CD4-positive, alpha-beta T cell treated with Interleukin-4 for 1 hour (primary cell): ENCODE measurements around the gene TAS1R3.

Experiments
- DNase-seq, 2 donors: peaks; one replicate each; pipeline ENCODE4 v3.0.0-alpha.2; 2020 to 2022

The TAS1R3 gene

DNA sequence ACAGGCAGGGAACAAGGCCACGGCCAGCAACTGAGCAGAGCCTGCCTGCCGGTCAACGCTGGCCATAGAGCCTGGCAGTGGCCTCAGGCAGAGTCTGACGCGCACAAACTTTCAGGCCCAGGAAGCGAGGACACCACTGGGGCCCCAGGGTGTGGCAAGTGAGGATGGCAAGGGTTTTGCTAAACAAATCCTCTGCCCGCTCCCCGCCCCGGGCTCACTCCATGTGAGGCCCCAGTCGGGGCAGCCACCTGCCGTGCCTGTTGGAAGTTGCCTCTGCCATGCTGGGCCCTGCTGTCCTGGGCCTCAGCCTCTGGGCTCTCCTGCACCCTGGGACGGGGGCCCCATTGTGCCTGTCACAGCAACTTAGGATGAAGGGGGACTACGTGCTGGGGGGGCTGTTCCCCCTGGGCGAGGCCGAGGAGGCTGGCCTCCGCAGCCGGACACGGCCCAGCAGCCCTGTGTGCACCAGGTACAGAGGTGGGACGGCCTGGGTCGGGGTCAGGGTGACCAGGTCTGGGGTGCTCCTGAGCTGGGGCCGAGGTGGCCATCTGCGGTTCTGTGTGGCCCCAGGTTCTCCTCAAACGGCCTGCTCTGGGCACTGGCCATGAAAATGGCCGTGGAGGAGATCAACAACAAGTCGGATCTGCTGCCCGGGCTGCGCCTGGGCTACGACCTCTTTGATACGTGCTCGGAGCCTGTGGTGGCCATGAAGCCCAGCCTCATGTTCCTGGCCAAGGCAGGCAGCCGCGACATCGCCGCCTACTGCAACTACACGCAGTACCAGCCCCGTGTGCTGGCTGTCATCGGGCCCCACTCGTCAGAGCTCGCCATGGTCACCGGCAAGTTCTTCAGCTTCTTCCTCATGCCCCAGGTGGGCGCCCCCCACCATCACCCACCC lies at the start of gene TAS1R3:
Gene TAS1R3 (plus strand): TSS at position 213 of the 898 bp plus-strand sequence. CDS start 66 bp downstream, at position 279.
- no peak for DNase-seq

DNA sequence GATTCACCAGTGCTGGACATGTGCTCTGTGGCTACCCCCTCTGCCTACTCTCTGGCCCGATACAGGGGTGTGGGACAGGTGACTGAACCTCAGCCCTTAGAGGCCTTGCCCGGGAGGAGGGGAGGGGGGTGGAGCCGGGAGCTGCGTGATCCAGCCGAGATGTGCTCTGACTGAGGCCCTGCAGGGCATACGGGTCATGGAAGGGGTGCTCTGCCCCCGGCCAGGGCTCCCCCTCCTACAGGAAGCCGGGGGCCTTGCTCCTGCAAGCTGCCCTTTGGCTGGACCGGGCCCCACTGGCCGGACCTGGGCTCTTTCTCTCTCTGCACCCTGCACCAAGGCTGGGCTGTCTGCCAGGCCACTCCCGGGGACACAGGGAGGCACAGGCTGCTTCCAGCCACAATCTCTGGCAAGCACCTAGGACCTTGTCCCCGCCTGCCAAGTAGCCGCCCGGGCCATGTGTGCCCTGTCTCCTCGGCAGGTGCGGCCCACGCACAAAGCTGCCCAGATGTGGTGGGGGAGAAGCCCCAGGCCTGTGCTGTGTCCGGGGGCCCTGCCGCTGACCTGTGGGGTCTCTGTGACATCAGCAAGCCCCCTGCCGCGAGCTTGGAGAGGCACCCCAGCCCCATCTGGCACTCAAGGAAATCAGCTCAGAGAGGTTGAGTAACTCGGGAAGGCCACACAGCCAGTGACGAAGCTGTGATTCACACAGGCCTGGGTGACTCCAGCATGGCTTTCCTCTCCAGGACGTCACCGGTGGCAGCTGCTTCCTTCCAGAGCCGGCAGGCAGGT lies 49.4 kb upstream of the TAS1R3 start:
- DNase-seq, result no peak

DNA sequence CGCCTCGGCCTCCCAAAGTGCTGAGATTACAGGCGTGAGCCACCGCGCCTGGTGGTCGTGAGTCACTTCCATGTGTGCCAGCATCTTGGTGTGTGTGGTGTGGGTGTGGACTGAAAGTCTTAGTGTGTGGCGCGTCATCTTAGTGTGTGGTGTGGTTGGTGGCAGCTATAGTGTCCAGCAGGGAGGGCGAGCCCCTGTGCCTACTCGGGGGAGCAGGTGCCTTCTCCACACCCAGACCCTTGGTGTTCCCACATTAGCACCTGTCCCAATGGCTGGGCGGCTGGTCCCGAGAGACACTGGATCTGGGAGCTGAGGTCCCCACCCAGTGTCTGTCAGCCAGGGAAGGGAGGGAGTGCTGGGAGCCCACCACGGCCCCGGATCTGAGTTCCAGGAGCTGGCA lies 48.1 kb upstream of the TAS1R3 start:
- no peak for DNase-seq

- DNase-seq, result no peak
These were observed 47.3 kb upstream of the TAS1R3 start for GRCh38 chr1:1283821-1284220.

DNA sequence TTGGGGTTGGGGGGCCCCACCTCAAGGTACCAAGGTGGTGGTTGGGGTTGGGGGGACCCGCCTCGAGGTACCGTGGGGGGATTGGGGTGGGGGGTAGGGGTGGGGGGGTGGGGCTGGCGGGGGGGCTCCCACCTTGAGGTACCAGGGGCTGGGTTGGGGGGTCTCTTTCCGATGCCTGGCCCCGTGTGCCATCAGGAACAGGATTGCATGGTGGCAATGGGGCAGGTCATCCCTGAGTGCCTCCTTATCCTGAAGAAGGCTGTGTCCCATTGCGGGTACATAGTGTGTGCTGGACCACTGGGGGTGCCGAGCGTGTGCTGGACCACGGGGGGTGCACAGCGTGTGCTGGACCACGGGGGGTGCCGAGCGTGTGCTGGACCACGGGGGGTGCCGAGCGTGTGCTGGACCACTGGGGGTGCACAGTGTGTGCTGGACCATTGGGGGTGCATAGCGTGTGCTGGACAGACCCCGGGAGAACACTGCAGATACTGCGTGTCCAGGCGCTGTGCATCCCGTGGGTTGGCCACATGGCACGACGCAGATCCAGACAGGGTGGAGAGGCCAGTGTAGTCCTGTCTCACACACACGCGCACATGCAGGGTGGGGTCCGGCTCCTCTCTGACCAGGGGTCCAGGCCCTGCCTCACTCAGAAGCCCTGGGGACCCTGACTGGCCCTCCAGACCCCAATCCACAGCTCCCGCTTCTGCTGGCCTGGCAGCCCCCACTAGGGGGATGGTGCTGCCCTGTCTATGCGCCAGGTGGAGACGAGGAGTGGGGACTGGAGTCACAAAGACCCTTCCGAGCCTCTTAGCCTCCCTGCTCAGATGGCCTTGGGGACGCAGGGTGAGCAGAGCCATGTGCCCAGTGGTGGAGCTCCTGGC lies 46.6 kb upstream of the TAS1R3 start:
- no peak for DNase-seq

DNA sequence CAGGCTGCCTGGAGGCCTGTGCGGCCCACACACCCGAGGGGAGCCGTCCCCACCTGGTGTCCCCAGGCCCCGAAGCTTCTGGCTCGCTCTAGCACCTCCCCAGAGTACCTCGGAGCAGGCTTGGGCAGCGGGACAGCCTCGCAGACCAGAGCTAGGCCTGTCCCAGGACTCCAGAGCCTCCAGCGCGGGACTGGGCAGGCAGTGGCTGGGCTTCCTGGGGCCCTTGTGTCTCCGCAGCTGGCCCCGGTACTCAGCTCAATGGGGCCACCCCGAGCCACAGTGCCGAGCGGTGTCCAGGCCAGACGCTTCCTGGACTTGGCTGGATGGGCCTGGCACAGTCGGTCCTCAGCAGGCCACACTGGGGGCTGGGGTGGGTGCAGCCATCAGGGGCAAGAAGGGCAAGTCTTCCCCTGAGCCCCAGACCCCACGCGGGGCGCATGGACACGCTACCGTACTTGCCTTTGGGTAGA lies 45.9 kb upstream of the TAS1R3 start:
- DNase-seq, result no peak

DNA sequence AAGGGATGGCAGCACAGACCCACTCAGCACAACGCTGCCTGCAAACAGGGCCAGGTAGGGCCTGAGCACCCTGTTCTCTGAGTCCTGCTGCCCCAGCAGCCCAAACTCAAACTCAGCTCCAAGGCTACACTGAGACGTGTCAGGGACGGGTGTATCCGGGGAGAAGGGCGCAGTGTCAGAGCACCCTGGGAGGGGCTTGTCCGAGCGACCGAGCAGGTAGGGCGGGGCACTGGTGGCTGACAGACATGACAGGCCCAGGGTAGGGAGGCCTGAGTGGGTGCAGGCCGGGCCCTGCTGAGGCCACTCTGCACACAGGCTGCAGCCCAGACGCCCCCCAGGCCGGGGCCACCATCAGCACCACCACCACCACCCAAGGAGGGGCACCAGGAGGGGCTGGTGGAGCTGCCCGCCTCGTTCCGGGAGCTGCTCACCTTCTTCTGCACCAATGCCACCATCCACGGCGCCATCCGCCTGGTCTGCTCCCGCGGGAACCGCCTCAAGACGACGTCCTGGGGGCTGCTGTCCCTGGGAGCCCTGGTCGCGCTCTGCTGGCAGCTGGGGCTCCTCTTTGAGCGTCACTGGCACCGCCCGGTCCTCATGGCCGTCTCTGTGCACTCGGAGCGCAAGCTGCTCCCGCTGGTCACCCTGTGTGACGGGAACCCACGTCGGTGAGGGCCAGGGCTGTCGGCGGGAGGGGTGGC lies 45.3 kb upstream of the TAS1R3 start:
- no peak for DNase-seq

GRCh38 chr1:1286313-1287261 lies 44.5 kb upstream of the TAS1R3 start:
- no peak for DNase-seq

- DNase-seq, result no peak
These were observed 43.6 kb upstream of the TAS1R3 start for GRCh38 chr1:1287288-1288110.

- peak; percentile 57 to 72 for DNase-seq
These were observed 40.8 kb upstream of the TAS1R3 start for GRCh38 chr1:1290238-1290731.

- DNase-seq, result no peak
These were observed 40.0 kb upstream of the TAS1R3 start for GRCh38 chr1:1291023-1291528.

DNA sequence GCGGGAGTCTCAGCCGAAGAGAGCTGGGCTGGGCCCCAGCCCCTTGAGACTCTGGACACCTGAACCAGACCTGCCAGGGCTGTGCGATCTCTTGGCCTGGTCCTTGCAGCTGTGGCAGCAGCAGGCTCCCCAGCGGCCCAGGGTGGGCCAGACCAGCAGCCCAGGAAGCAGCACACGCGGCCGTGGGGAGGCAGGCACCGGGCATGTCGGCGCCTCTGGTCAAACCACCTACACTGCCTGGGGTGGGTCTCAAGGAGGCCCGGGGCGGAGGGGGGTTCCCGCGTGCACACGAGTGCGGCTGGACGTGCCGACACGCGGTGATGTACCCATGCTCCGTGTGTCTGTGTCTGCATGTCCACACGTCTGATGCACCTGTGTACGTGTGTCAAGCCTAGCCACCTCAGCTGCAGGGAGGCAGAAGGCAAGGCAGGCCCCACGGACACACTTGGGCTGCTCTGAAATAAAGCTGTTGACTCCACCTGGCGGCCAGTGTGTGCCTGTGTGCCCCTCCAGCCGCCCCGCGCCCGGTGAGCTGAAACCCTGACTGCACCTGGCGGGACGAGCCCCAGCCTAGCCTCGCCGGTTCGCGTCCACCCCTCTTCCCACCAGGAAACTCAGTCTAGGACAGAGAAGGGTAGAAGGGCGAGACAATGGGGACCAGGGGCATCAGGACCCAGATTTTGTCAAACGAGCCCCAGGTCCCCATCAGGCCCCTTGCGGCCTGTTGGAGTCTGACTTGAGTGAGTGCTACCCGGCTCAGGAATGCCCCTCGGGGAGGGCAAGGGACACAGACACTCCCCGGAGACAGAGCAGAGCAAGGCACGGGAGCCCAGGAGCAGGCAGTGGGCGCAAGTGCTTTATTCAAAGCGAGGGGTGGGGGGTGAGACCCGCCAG lies 39.3 kb upstream of the TAS1R3 start:
- DNase-seq, result peak; percentile 65 to 74

DNA sequence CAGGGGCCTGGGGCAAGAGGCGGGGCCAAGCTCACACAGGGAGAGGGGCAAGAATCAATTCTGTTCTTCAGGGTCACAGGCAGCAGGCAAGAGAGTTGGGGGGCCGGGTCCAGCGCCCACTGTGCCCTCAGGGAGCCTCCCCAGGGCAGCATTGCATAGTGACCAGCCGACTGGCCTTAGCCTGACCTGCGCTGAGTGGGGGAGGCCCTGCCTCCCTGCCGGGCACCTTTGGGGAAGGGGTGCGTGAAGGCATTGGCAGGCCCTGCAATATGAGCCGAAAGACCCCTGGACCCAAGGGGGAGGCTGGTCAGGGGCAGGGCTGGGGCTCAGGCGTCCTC lies 38.7 kb upstream of the TAS1R3 start:
- DNase-seq, result no peak

GRCh38 chr1:1292851-1293250 lies 38.2 kb upstream of the TAS1R3 start:
- DNase-seq, result no peak

- no peak for DNase-seq
These were observed 37.5 kb upstream of the TAS1R3 start for GRCh38 chr1:1293263-1294249.

- no peak for DNase-seq
These were observed 36.7 kb upstream of the TAS1R3 start for GRCh38 chr1:1294250-1294890.
